Measurements from ENCODE around the gene AGT.

GRCh38 chr1:230749150-230749549, 35.2 kb upstream of the AGT start:
- TF ChIP-seq EZH2 (IDR thresholded peaks at IDR 0.05; ENCODE audit: insufficient read depth, poor library complexity, severe bottlenecking), result no peak
- no peak for TF ChIP-seq EZH2phosphoT487 (IDR thresholded peaks at IDR 0.05; ENCODE audit: insufficient read depth, low read depth)
